Stimulated activated naive CD8-positive, alpha-beta T cell treated with anti-CD3 and anti-CD28 coated beads, Interleukin-15, Interleukin-2, amounts not matched to agents 100 U/mL and 50 U/mL, for 24 hours (primary cell): ENCODE data around the gene CYB561.
"Not testable (repeated sequence)": the region's sequence is repeated elsewhere in the genome, so short reads cannot be mapped to it uniquely, and the experiment has no call there.

Source experiments
- ATAC-seq: fragments of 150-1000 bp; cut with Tn5 transposase; one replicate; pipeline ENCODE4 v1.10.0; 2021
- DNase-seq: peaks from one replicate; pipeline ENCODE4 v3.0.0; 2021

Gene CYB561

DNA sequence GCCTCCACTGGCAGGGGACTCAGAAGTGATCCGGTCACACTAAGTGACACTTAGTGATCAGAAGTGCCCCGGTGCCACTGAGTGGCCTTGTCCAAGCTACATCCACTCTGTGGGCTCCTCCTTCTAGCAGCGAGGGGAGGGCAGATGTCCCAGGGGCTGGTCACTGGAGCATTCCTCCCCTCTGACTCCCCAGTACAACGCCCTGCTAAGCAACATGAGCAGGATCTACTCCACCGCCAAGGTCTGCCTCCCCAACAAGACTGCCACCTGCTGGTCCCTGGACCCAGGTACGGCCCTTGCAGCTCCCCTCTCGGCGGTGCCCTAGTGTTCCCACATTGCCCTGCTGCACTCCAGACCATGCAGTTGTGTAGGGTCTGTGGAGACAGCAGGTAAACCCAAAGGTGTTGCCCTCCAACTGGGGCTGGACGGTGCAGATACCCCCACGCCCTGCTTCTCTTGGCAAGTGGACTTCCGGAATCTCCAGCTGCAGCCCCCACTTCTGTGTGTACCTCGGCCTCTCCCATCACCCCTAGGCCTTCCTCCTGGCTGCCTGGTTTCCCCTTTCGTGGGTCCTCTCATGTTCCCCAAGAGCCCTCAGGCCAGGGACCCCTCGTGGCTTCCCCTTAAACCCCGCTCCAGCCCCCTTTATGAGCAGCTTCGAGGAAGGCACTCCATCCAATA, 32.8 kb upstream of the CYB561 start:
- DNase-seq = peak; percentile 84
- ATAC-seq = peak; percentile 79

- DNase-seq (no peak), ATAC-seq (no peak)
Observed at GRCh38 chr17:63477480-63478440, 31.7 kb upstream of the CYB561 start.

DNA sequence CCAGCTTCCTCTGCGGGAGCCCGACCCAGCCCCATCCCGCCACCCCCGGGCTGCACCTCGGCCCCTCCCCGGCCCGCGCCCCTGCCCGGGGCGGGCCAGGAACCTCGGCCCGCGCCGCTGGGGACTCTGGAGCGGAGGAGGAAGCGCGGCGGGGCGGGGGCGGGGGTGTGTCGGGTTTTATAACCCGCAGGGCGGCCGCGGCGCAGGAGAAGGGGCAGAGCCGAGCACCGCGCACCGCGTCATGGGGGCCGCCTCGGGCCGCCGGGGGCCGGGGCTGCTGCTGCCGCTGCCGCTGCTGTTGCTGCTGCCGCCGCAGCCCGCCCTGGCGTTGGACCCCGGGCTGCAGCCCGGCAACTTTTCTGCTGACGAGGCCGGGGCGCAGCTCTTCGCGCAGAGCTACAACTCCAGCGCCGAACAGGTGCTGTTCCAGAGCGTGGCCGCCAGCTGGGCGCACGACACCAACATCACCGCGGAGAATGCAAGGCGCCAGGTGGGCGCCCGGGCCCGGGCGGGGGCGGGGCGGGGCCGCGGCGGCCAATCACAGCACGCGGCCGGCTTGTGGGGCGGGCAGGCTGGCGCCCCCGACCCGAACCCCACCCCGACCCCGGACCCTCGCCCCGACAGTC, 30.9 kb upstream of the CYB561 start, which contains the start of gene ACE:
Gene ACE, plus strand, starts transcription at position 208 of the 626 bp plus-strand sequence. Its CDS starts 34 bp downstream, at position 242.
- DNase-seq = peak; percentile 47
- peak; percentile 30 for ATAC-seq

DNA sequence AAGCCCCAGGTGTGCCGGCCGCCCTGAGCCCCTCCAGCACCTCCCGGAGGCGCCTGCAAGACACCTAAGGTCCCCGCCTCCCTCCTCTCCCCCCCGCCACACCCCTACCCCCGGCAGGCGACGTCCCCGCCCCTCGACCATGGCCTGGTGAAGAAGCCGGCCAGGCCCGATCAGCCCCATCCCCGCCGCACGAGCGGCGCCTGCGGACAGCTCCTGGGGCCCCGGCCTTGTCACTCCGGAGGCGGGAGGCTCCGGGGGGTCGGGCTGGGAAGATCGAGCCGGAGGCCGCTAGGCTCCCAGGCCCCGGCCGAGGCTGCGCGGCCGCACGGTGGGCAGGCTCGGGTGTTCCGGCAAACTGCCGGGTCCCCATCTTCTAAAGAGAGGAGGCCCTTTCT, 30.4 kb upstream of the CYB561 start:
- peak; percentile 13 for DNase-seq
- no peak for ATAC-seq

DNA sequence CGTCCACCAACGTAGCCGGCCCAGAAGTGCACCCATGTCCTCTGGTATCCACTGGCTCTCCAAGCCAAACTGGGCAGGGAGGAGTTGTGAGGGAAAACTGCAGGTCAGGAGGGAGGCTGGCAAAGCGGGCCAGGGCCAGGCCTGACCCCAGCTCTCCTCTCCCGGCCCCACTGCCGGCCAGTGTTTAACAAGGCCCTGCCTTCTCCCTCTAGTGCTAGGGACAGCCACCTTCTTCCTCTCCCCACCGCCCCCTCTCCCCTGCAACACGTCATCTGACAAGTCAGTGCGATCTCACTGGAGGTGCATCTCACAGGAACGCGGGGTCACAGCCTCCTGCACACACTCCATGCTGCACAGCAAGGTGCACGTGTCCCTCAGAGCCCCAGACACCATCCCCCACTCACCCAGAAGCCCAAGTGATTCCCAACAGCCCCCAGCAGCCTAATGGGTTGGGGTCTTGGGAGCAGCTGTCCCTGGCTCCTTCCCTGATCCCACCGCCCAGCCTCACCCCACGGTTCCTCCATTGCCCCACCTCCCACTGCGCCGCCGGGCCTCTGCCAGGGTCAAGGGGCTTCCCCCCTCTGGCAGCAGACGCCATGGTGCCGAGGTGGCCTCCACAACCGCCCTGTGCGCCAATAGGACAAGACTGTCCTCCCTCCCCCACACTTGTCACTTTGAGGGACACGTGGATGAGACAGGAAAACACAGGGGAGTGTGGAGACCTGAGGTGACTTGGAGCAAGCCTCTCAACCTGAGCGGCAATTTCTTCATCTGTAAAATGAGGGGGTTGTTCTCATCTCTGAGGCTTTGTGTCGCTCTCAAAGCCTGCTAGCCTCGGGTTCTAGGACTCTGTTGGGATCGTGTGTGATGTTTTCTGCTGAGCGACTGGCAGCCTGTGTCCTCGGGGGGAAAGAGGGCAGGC, 29.6 kb upstream of the CYB561 start:
- DNase-seq (no peak), ATAC-seq (no peak)

DNA sequence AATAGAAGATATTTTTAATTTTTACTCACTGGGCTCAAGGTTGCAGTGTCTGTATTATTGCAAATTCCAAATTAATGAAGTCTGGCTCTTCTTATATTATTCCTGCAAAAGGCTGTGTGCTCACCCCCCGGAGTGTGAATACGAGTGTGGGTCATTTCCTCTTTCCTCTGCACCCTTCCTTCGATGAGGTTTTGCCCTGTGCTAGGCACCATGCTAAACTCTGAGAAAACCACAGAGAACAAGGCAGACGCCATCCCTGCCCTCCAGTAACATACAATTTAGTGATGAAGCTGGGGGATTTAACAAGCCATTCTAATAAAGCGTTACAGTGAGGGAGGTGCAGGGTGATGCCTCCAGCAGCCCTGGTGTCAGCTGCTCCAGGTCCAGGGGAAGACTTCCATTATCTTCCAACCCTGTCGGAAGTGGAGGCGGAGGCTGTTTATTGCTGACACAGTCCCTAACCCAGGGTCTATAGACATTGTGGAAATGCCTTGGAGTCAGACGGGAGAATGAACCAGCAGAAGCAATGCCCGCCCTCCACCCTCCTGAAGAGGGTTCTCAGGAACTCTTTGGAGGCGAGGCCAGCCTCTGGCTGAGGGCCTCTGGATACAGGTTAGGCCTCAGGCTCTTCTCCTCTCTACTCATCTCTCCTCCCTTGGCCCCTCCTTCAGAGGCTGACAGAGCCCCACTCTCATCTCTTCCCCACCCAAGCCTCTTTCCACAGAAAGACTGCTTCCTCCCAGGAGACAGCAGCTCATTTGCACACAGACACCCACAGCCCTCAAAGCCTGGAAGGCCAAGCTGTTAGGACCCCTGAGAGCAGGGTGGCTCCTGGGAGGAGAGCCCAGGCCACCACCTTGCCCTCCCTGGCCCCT, 28.7 kb upstream of the CYB561 start:
- DNase-seq = no peak
- no peak for ATAC-seq

GRCh38 chr17:63474174-63474573, 28.1 kb upstream of the CYB561 start:
- no peak for DNase-seq
- ATAC-seq = no peak

DNA sequence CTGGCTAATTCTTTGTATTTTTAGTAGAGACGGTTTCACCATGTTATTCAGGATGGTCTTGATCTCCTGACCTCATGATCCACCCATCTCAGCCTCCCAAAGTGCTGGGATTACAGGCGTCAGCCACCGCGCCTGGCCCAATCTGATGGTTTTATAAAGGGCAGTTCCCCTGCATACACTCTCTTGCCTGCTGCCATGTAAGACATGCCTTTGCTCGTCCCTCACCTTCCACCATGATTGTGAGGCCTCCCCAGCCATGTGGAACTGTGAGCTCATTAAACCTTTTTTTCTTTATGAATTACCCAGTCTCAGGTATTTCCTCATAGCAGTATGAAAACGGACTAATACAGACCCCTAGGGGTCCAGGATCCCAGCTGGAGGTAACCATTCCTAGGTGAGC, 22.0 kb upstream of the CYB561 start:
- not testable (repeated sequence) for ATAC-seq, DNase-seq

- DNase-seq = no peak
- no peak for ATAC-seq
Observed at GRCh38 chr17:63464691-63465236, 18.7 kb upstream of the CYB561 start.

DNA sequence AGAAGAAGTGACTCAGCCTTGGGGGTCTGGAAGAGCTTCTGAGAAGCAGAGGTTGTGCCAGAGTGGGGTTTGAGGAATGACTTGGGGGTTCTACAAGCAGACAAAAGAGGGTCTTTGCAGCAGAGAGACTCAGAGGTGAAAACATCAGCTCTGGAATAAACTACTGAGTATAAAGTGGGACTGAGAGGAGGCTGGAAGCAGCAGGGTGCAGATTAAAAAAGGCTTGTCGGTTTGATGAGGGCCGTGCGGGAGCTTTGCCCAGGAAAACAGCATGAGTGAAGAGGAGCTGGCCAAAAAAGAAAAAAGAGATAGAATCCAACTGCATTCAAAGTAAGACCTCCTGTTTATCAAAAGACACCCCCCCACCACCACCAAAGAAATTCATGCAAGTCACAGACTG, 17.7 kb upstream of the CYB561 start:
- DNase-seq = no peak
- no peak for ATAC-seq

DNA sequence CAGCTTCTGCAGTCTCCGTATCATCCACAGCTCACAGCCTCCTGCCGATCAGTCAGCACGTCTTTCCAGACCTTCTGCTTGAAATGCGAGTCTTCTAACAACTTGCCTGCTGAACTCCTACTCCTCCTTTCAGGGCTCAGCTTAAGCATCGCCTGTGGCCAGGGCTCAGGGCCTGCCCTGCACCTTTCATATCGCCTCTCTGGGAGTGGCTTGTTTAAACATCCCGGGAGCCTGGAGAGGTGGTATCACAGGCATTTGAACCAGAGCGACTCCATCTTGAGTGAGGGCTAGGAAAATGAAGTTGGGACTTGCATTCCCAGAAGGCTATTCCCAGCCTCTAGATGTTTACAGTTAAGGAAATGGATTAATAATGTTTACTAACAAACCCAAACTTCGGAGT, 13.9 kb upstream of the CYB561 start:
- no peak for ATAC-seq
- no peak for DNase-seq

- ATAC-seq = no peak
Observed at GRCh38 chr17:63458478-63458877, 12.4 kb upstream of the CYB561 start.

GRCh38 chr17:63455417-63455816, 9.3 kb upstream of the CYB561 start:
- ATAC-seq (no peak), DNase-seq (no peak)

More at GRCh38 chr17:63458478-63458877, 12.4 kb upstream of the CYB561 start:
- no peak for DNase-seq

DNA sequence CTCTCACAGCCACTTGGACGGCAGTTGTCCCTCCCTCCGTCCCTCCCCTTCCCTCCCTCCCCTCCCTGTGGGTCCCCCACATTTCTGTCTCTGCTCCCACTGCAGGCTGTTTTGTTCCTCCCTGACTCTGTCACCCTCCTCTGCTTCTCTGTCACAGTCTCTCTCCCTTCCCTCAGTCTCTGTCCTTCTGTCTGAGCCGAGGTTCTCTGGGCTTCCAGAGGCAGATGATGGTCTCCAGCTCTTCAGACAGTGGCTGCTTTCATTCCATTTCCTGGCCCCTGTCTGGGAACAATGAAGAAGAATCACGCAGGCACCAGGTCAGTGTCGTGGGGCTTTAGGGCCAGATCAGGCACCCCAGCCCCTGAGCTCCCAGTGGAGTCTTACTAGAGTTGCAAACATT, 8.8 kb upstream of the CYB561 start:
- ATAC-seq (no peak), DNase-seq (no peak)

DNA sequence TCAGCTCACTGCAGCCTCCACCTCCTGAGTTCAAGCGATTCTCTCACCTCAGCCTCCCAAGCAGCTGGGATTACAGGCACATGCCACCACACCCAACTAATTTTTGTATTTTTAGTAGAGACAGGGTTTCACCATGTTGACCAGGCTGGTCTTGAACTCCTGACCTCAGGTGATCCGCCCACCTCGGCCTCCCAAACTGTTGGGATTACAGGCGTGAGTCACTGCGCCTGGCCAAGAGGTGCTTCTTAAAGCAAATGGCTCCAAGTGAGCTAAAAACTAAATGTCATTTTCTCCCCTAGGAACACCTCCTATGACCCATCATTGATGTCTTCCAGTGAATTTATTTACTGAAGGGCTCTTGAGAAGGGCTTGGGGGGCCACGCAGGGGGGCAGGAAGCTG, 8.3 kb upstream of the CYB561 start:
- DNase-seq, ATAC-seq: not testable (repeated sequence)

DNA sequence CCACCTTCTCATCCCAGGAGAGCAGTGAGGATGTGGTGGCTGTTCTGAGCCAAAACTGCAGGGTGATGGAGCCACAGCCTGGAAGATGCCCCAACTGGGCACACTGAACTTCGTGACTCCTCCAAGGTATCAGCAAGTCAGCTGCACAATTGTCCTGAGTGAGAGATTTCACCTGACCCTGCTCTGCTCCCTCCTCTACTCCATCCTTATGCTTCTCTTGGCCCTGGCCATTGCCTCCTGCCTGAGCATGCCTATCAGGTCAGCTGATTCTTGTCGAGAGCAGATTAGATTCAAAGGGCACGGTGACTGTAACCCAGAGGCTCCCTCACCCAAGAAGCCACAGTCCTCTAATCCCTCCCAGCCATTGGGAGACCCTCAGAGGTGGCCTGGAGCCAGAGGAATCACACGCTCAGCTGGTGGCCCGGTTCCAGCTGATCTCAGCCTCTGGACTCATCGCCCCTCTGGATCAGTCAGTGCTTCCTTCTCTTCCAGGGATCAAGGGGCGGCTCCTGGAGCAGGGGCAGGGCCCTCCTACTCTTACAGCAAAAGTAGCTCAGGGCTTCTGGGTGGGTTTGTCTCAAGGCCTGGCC, 7.0 kb upstream of the CYB561 start:
- no peak for DNase-seq
- no peak for ATAC-seq

DNA sequence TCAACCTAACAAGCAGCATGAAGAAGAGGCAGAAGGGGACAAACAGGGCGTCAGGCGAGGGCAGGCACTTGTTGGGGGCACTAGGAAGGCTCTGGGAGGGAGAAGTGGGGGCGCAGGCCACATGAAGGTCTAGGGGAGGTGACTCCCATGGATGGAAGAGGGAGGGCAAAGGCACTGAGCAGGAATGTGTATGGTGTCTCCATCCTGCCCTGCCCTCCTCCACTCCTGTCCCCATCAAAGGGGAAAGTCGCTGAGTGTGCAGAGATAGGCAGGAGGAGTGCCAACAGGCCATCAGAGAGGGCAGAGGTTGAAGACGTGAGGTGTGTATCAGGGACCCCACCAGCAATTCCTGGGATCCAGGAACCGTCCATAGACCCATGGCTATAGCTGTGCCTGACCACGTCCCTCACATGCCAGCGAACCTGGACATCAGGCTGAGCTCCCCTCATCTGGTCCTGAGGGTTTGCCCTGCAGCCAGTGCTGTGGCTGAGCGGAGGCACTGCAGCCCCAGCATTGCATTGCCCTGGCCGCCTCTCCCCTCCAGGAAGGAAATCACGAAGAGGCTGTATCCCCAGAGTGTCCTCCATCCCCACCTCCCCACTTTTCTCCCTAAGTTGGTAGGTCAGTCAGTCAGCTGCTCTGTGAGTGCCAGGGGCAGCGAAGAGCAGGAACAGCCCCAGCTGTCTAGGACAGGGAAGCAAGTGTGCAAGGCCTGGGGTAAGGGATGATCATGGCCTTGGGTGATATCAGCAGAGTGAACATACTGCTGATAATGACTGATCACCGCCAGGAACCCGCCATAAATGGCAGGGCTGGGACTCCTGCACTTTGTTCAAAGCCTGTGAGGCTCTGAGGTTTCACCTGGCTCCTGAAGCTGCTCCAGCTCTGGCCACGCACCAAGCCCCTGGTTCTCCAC, 6.2 kb upstream of the CYB561 start:
- ATAC-seq (no peak), DNase-seq (no peak)

- DNase-seq = no peak
- no peak for ATAC-seq
Observed at GRCh38 chr17:63451150-63451549, 5.0 kb upstream of the CYB561 start.

DNA sequence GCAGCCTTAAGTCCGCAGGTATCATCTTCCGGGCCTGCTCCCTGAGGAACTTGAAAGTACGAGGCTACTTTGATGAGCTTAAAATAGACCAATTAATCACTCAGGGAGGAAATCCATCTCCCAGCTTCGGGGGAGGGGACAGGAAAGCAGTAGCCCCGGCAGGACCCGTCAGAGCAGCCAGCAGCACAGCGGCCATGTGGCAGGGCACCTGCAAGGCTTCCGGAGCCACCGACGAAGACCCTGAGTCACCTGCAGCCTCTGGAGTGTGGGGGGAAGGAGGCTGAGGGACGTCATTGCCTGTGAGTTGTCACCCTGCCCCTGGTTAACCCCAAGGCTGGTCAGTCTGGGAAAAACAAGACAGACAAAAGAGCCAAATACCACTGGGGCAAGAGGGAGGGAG, 4.4 kb upstream of the CYB561 start:
- ATAC-seq (no peak), DNase-seq (peak; percentile 31)
